Measurements from ENCODE around the gene RHOC.

The RHOC gene

GRCh38 chr1:112676543-112676942, 30.4 kb downstream of the RHOC start:
- no peak for DNase-seq

- no peak for DNase-seq
Observed at GRCh38 chr1:112675728-112676381, 31.1 kb downstream of the RHOC start.

GRCh38 chr1:112674986-112675727, 31.8 kb downstream of the RHOC start:
- DNase-seq = peak in 10 of 14 donors; percentile 17 to 82 (median 71)

DNA sequence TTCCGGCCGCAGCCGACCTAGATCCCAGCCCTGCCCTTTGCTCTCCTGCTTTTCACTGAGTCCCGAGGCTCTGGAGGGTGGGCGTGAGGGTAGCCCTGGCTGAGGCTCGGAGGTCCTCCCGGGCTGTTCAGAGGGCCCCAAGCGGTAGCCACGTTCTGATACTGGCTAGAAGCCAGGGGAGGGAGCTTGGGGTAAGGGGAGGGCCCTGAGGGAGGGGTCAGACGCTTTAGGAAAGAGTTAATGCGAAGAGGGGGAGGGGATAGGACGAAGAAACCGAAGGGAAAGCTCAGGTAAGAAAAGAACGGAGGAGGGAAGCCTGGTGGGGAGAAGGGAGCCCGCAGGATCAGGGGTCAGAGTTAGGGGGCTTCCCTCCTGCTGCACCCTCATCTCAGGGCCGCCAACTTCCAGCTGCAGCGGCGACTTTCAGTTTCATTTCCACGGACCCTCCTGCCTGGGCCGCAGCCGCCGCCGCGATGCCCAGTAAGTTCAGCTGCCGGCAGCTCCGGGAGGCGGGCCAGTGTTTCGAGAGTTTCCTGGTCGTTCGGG, 32.4 kb downstream of the RHOC start, which contains the start of gene MOV10:
Gene MOV10 (plus strand): TSS at position 220 of the 546 bp plus-strand sequence. CDS start 254 bp downstream, at position 474.
- DNase-seq = peak in 10 of 14 donors; percentile 17 to 79 (median 66)

DNA sequence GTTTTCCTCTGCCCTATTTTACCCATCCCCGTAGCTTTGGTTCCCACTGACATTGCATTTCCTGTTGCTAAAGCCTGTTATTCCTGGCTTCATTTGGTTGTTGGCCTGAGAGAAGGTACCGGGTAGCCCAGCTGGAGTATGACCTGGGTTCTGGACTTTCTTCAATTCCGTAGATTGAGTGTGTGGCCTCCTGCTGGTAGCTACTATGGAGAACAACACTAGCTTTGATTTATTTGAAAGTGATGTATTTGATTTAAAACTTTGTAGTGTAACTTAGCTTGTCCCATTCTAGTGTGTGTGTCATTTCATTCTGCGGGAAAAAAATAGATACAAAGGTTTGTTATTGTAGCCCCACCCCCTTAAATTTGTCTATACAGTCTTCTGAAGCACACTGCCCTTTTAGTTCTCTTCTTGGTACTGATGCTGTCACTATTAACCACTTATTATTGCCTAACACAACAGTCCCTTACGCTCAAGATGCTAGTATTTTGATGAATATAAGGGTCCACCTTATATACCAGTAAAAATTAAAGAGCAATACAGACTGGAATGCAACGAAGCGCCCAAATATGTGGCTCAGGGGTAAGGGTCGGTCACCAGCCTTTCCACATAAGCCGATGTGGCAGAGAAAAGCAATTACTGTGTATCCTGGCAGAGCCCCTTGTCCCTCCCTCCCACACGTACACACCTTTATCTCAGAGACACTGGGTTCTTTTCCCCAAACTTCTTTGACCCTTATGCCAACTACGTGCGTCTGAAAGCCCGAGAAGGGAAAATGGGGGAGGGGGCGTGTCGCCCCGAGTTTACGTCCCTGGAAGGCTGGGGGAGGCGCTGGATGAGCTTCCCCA, 33.1 kb downstream of the RHOC start:
- peak in 1 of 14 donors; percentile 28 for DNase-seq

DNA sequence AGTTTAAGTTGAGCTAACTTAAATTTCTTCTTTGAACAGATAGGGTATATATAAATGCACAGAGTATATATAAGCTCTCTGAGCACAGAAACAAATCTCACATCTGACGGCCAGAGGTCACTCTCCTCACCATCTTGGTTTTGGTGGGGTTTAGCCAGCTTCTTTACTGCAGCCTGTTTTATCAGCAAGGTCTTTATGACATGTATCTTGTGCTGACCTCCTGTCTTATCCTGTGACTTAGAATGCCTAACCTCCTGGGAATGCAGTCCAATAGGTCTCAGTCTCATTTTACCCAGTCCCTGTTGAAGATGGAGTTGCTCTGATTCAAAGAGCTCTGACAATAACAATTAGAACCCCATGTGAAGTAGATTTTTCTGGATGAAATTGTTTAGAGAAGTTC, 34.1 kb downstream of the RHOC start:
- DNase-seq = no peak

DNA sequence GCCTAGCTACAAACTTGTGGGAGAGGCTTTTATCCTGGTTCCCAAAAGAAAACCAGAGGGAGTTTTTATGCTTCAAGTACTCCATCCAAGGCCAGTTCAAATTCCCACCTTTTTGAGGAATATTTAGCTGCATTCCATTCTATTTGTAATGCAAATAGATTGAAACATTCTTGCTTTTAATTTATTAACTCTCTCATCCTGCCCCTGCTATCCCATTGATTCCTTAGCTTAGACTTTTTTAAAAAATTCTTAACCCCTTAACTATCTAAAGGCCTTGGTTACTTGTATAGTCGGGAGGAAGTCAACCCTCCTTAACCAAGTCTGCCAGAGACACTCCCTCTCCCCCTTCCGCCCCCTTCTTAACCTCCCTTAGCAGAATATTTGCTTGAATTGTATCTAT, 34.9 kb downstream of the RHOC start:
- DNase-seq = no peak

DNA sequence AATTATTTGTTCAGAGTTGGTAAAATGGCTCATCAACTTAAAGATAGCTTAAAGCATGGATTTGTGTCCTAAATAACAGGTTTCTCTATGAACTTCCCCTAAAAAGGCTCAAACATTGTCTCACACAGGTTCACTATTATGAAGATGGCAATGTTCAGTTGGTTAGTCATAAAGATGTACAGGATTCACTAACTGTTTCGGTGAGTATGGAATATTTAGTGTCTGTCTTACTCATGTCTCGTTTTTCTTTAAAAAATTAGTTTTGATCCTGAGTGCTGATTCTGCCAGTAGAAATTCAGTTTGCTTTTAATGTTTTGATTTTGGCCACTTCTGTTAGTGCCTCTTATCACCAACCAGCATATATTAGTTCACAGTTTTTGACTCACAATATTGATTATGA, 40.0 kb downstream of the RHOC start:
- DNase-seq = no peak

DNA sequence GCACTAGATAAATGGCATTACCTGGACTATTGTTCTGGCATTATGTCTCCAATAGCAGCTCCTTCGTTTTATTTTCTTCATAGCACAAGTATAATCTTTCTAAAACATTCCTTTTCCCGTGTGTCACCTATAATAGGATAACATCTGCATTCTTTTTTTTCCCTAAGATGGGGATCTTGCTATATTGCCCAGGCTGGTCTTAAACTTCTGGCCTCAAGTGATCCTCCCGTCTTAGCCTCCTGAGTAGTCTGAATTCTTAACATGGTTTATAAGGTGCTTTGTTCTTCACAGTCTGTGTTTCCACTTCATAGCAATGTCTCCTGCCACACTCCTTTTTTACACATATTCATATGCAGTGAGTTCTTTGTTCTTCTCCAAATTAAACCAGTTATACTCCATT, 41.1 kb downstream of the RHOC start:
- no peak for DNase-seq

GRCh38 chr1:112651205-112651604, 55.7 kb downstream of the RHOC start:
- no peak for DNase-seq
